HG03432 (cell line): ENCODE measurements around the gene ABCC4.

ENCODE experiments used
- ATAC-seq: cut with Tn5 transposase; IDR thresholded peaks from one replicate; pipeline ENCODE4 v1.9.1; 2021; ENCODE audit warnings: mild to moderate bottlenecking, moderate library complexity; ENCODE audit not compliant: unreplicated experiment

The ABCC4 gene

GRCh38 chr13:95233026-95233635 lies 68.1 kb downstream of the ABCC4 start:
- ATAC-seq, result no peak

- no peak for ATAC-seq
Measured at GRCh38 chr13:95231393-95231792, 69.9 kb downstream of the ABCC4 start.

GRCh38 chr13:95229855-95230254 lies 71.4 kb downstream of the ABCC4 start:
- no peak for ATAC-seq

GRCh38 chr13:95228130-95228529 lies 73.1 kb downstream of the ABCC4 start:
- no peak for ATAC-seq

- ATAC-seq, result peak; percentile 90
Measured at GRCh38 chr13:95226932-95227695, 74.1 kb downstream of the ABCC4 start.

- ATAC-seq, result peak; percentile 26
Measured at GRCh38 chr13:95226476-95226875, 74.8 kb downstream of the ABCC4 start.

GRCh38 chr13:95226050-95226449 lies 75.2 kb downstream of the ABCC4 start:
- no peak for ATAC-seq

- no peak for ATAC-seq
Measured at GRCh38 chr13:95224064-95224463, 77.2 kb downstream of the ABCC4 start.

GRCh38 chr13:95222733-95223018 lies 78.6 kb downstream of the ABCC4 start:
- peak; percentile 26 for ATAC-seq

- peak; percentile 33 for ATAC-seq
Measured at GRCh38 chr13:95221971-95222732, 79.1 kb downstream of the ABCC4 start.

- no peak for ATAC-seq
Measured at GRCh38 chr13:95220611-95221010, 80.6 kb downstream of the ABCC4 start.

- no peak for ATAC-seq
Measured at GRCh38 chr13:95217920-95218830, 83.1 kb downstream of the ABCC4 start.

- ATAC-seq, result no peak
Measured at GRCh38 chr13:95216182-95216581, 85.1 kb downstream of the ABCC4 start.

- ATAC-seq, result no peak
Measured at GRCh38 chr13:95212983-95213850, 88.0 kb downstream of the ABCC4 start.

- ATAC-seq, result no peak
Measured at GRCh38 chr13:95209109-95209508, 92.1 kb downstream of the ABCC4 start.

GRCh38 chr13:95207769-95208366 lies 93.4 kb downstream of the ABCC4 start:
- peak; percentile 93 for ATAC-seq

- ATAC-seq, result no peak
Measured at GRCh38 chr13:95206116-95206515, 95.1 kb downstream of the ABCC4 start.

- ATAC-seq, result no peak
Measured at GRCh38 chr13:95204231-95204765, 97.0 kb downstream of the ABCC4 start.
